T-helper 2 cell treated with Interferon-gamma antibody and Interleukin-4, amounts not matched to agents 5 μg/mL and 100 μg/mL, for 36 hours (primary cell): ENCODE measurements around the gene EPAS1.

Experiments used
- DNase-seq: peaks from one replicate; pipeline ENCODE4 v3.0.0; 2021; ENCODE audit warnings: low spot score
- H3K27ac Mint-ChIP-seq: one replicate; pipeline ENCODE4 v1.8.0; 2021; ENCODE audit warnings: mild to moderate bottlenecking, mixed read lengths
- H3K27me3 Mint-ChIP-seq: one replicate; pipeline ENCODE4 v1.8.0; 2021; ENCODE audit warnings: low read depth, mixed read lengths
- H3K36me3 Mint-ChIP-seq: one replicate; pipeline ENCODE4 v1.8.0; 2021; ENCODE audit warnings: low read depth, mixed read lengths
- H3K4me1 Mint-ChIP-seq: one replicate; pipeline ENCODE4 v1.8.0; 2021; ENCODE audit warnings: low read depth, mixed read lengths
- H3K4me3 Mint-ChIP-seq: one replicate; pipeline ENCODE4 v1.8.0; 2022; ENCODE audit warnings: mild to moderate bottlenecking, moderate library complexity, mixed read lengths
- H3K9me3 Mint-ChIP-seq: one replicate; pipeline ENCODE4 v1.8.0; 2021; ENCODE audit warnings: mixed read lengths

The EPAS1 gene

DNA sequence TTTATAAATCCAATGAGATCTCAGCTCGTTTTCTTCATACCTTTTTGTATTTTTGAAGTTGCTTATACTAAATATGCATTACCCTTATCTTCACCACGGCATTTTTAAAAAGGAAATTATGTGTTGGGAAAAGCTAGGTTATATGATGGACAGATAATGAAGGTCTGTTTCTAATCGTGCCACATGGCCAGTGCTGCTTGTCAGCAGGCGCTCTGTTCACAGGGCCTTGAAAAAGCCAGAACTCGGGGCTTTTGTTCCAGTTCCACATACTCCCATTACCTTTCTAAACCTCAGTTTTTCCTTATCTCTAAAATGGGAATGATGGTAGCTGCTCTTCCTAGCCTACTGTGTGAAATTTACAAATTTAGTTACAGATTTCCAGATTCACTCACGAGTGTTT is 42.0 kb downstream of the EPAS1 start:
- no peak overlapping the region for H3K4me3 Mint-ChIP-seq
- peaks cover 14% of the 10 kb centered on the region for H3K27me3 Mint-ChIP-seq
- no peaks in the 10 kb centered on the region for H3K36me3 Mint-ChIP-seq
- no peak for DNase-seq
- H3K9me3 Mint-ChIP-seq = no peaks in the 10 kb centered on the region
- H3K27ac Mint-ChIP-seq = no peak overlapping the region
- H3K4me1 Mint-ChIP-seq = peaks cover 27% of the 10 kb centered on the region

DNA sequence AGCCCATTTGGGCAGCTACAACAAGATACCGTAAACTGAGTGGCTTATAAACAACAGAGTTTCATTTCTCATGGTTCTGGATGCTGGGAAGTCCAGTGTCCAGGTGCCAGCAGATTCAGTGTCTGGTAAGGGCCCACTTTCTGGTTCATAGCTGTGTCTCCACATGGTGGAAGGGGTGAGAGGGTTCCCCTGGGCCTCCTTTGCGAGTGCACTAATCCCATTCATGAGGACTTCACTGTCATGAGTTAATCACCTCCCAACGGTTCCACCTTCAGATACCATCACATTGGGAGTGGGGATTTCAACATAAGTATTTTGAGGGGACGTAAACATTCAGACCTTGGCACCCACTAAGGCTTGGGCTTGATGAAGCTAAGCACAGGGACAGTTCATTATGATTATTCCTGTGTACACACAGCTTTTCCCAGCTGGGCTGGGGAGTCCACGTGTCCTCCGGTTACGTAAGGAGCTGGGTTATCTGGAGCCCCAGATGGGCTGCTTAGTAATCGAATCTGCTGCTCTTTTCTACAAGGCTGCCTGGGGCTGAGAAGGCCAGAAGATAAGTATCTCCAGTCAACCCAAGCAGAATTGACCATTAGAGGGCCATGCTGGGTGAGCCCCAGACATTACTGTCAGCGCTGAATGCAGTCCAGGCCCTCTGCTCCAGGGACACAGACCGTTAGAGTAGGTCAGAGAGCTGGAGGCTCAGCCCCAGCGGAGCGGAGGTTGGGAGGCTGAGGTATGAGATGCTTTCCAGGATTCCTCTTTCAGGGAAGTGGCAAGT is 42.7 kb downstream of the EPAS1 start:
- DNase-seq = no peak
- Mint-ChIP-seq H3K4me1 (peaks cover 22% of the 10 kb centered on the region), H3K4me3 (no peak overlapping the region), H3K27me3 (peaks cover 13% of the 10 kb centered on the region), H3K9me3 (no peaks in the 10 kb centered on the region), H3K27ac (no peak overlapping the region), H3K36me3 (no peaks in the 10 kb centered on the region)

DNA sequence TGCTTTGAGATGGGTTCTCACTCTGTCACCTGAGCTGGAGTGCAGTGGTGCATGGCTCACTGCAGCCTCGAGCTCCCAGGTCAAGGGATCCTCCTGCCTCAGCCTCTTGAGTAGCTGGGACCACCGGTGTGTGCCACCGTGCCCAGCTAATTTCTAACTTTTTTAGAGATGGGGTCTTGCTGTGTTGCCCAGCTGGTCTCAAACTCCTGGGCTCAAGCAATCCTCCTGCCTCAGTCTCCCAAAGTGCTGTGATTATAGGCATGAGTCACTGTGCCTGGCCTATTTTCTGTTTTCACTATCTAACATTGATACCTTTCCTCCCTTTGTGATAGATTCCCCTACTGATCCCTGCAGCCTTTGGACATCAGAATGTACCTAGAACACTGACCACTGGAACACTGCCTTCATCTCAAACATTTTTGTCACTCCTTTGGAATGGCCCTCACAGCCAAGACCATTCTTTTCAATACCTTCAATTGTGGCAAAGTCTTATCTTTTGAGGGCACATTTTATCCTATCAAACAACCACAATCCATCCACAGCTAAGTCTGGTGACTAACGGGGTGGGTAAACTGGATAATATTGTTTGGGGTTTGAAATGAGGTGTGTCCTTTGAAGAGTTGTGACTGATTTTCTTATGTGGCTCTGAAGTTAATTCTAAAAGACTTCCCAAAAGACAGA is 43.7 kb downstream of the EPAS1 start:
- no peak overlapping the region for H3K4me3 Mint-ChIP-seq
- no peaks in the 10 kb centered on the region for H3K36me3 Mint-ChIP-seq
- H3K27me3 Mint-ChIP-seq = peaks cover 13% of the 10 kb centered on the region
- DNase-seq = no peak
- H3K27ac Mint-ChIP-seq = no peak overlapping the region
- H3K4me1 Mint-ChIP-seq = peaks cover 20% of the 10 kb centered on the region
- no peaks in the 10 kb centered on the region for H3K9me3 Mint-ChIP-seq

DNA sequence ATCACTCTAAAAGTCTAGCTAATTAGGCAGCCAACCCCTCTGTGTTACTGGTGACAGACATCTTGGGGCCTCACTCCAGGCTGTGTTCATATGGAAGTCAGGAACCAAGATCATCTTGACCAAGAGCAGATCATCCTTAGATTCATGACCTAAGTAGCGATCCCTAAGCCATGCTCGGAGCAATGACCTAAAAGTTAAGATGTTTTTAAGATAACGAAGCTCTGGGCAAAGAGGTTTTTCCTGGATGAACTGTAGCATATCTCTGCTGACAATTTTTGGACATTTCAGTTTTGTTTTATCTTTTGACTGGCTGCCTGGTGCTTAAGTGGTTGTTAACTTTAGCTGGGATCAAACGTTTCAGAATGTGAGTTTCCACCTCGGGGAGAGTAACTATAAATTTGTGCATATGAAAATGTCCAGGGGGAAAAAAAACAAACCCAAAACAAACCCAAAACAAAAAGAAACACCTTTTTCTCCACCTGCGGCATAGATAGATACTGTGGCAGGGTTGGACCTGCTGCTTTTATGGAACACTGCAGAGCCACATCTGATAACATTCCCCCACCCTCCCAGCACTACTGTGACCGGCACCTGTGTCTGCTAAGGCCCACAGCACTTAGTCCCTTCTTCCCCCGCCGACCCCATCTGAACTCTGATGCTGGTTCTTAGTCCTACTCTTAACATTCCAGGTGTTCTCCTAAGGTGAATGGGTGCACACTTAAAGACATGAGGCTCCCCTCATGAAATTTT is 45.5 kb downstream of the EPAS1 start:
- peaks cover 5% of the 10 kb centered on the region for H3K36me3 Mint-ChIP-seq
- peaks cover 23% of the 10 kb centered on the region for H3K4me1 Mint-ChIP-seq
- H3K9me3 Mint-ChIP-seq = no peaks in the 10 kb centered on the region
- no peak overlapping the region for H3K4me3 Mint-ChIP-seq
- H3K27ac Mint-ChIP-seq = no peak overlapping the region
- DNase-seq = no peak
- H3K27me3 Mint-ChIP-seq = peaks cover 13% of the 10 kb centered on the region

DNA sequence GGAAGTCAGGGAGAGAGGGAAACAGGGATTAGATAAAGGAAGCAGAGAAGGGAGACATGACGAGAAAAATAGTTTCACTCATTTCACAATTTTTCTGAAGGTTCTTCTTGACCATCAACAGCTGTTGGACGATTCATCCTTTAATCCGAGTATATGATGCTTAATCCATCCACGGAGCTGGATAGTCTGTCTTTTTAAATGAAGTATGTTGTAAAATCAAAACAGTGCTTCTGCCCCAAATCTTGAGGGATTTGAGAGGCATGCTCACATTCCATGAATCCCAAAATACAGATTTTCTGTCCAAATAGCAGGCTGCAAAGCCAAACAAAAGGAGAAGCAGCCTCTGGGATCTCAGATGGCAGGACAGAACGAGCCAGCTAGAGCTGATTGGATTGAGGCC is 47.5 kb downstream of the EPAS1 start:
- Mint-ChIP-seq H3K36me3 (peaks cover 8% of the 10 kb centered on the region), H3K4me1 (peaks cover 31% of the 10 kb centered on the region), H3K9me3 (no peaks in the 10 kb centered on the region), H3K4me3 (no peak overlapping the region), H3K27me3 (peaks cover 11% of the 10 kb centered on the region), H3K27ac (no peak overlapping the region)
- no peak for DNase-seq

DNA sequence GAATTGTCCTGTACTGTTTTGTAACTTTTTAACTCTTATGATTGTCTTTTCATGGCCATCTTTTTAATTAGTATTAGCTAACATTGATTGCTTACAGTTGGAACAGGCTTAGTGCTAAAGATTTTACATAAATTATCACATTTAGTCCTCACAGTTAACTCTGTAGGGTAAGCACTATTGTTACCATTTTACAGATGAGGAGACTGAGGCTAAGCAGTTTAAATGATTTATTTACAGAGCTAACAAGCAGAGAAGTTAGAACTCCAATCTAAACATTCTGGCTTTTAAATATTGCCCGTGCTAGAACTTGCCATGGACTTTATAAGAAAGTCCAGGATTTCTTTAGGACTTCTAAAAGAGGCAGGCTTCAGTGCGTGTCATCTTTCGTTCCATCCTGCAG is 48.6 kb downstream of the EPAS1 start:
- H3K27ac Mint-ChIP-seq = no peak overlapping the region
- no peak for DNase-seq
- H3K36me3 Mint-ChIP-seq = peaks cover 8% of the 10 kb centered on the region
- no peaks in the 10 kb centered on the region for H3K9me3 Mint-ChIP-seq
- no peak overlapping the region for H3K4me3 Mint-ChIP-seq
- peaks cover 39% of the 10 kb centered on the region for H3K4me1 Mint-ChIP-seq
- peaks cover 11% of the 10 kb centered on the region for H3K27me3 Mint-ChIP-seq

DNA sequence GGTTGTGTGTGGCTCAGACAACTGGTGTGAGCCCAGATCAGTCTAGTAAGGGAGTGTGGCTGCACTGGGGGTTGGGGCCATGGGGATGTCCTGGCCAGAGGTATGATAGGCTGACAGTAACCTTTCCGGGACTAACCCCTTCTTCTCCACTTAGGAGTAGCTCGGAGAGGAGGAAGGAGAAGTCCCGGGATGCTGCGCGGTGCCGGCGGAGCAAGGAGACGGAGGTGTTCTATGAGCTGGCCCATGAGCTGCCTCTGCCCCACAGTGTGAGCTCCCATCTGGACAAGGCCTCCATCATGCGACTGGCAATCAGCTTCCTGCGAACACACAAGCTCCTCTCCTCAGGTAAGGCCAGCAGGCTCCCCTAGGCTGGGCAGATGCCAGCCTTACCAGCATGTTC is 49.5 kb downstream of the EPAS1 start:
- Mint-ChIP-seq H3K36me3 (peaks cover 8% of the 10 kb centered on the region), H3K27me3 (peaks cover 11% of the 10 kb centered on the region), H3K4me1 (peaks cover 42% of the 10 kb centered on the region)

DNA sequence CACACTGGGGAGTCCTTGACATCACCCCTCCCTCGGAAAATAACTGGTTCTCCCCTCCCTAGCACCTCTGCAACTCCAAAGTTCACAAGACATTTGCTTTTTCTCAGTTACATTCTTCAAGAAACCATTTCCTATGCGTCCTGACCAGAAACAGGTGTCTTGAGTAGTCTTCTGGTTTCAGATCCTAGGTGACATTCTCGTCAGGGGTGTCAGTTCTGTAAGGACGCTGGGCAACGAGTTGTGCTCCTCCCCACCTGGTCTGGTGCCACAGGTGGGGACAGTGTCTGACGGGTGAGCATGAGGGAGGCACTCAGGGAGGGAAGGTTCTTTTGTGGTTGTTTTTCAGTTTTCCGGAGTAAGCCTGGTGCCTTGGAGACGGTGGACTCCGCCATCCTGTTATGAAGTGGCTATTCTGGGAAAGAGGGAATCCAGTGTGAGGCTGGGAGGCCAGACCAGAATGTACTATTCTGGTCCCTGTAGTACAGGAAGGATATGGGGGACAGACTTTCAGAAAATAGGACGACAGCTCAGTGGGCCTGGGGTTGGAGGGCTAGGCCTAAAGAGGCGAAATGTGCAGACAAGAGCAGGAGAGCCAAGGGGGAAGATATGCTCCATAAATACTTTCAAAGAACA is 50.6 kb downstream of the EPAS1 start:
- Mint-ChIP-seq H3K27me3 (peaks cover 7% of the 10 kb centered on the region), H3K4me1 (peaks cover 48% of the 10 kb centered on the region), H3K9me3 (no peaks in the 10 kb centered on the region), H3K27ac (peak overlapping the region; percentile 12), H3K4me3 (no peak overlapping the region), H3K36me3 (peaks cover 10% of the 10 kb centered on the region)
- DNase-seq = no peak

More for the DNA sequence above, 49.5 kb downstream of the EPAS1 start:
- Mint-ChIP-seq H3K27ac (no peak overlapping the region), H3K4me3 (no peak overlapping the region), H3K9me3 (no peaks in the 10 kb centered on the region)
- DNase-seq = no peak

DNA sequence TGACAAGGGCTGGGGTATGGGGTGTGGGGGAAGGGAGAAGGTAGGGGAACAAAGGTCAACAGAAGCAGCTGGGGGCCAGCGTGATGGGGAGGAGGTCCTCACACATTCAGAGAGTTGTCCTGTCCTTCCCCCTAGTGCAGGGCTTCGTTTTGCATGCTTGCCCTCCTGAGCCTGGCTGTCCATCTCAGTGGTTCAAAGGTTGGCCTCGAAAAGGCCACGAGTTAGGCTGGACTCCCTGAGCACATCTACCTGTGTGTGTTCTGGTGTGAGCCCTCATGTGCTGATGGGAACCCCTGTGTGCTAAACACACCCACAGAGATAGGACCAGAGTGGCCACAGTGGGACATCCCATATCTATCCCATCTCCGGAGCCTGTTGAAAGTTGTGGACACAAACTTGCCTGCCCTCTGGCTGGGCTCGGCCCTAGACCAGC is 51.9 kb downstream of the EPAS1 start:
- peaks cover 12% of the 10 kb centered on the region for H3K36me3 Mint-ChIP-seq
- no peaks in the 10 kb centered on the region for H3K9me3 Mint-ChIP-seq
- peaks cover 3% of the 10 kb centered on the region for H3K27me3 Mint-ChIP-seq
- H3K4me1 Mint-ChIP-seq = peaks cover 60% of the 10 kb centered on the region
- no peak overlapping the region for H3K27ac Mint-ChIP-seq
- no peak overlapping the region for H3K4me3 Mint-ChIP-seq
- DNase-seq = no peak

DNA sequence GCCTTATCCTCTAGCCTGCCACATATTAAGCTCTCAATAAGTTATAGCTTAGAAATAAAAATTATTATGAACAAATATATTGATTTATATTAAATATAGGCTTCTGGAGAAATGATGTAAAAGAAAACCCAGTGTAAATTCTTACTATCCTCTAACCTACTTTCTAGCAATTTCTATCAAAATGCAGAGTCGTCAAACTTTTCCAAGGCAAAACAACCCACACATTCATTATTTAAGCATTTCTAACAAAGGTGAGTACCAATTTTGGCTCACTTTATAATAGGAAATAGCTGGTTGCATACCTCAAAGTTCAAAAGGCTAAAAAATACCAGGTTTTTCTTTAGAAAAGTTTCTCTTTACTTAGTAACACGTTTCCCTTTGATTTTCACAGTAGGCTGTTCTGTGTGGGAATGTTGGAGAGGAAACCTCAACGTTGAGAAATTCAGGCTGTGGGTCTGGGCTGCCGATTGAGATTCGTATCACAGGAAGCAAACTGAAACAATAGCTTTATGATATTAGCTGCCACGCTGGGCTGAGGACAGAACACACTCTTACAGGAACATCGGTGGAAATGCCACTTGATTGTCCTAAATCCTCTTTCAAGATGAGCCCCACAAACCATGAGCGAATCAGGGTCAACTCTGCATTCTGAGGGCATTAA is 53.0 kb downstream of the EPAS1 start:
- Mint-ChIP-seq H3K4me1 (peaks cover 66% of the 10 kb centered on the region), H3K36me3 (peaks cover 18% of the 10 kb centered on the region), H3K27me3 (no peaks in the 10 kb centered on the region), H3K9me3 (no peaks in the 10 kb centered on the region), H3K27ac (peak overlapping the region; percentile 86), H3K4me3 (peak overlapping the region; percentile 74)
- no peak for DNase-seq

DNA sequence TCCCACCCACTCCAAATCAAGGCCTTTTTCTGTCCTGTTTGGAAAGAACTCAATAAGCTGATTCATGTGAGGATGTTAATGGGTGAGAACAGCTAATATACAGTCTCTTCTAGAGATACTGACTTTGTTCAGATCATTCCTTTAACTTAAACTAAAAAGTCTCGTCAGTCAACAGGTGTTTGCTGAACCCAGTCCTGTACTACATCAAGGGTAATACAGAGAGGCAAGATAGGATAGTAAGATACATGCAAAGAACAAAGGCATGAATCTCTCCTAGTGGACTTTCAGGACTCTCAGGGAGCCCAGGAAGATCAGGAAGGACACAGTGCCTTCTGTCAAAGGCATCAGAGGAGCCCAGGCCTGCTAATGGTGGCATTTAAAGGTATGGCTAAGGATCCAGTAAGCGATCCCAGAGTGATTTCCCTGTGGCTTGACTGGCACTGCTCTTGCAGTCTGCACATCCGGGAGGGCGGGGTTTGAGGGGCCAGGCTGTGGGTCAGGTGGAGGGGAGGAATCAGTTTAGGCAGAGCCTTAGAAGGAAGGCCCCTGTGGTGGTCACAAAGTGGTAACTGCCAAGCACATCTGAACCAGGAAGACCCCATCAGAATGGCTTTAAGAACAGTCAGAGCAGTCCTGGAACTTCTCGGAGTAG is 54.0 kb downstream of the EPAS1 start:
- Mint-ChIP-seq H3K4me1 (peaks cover 65% of the 10 kb centered on the region), H3K36me3 (peaks cover 20% of the 10 kb centered on the region)

DNA sequence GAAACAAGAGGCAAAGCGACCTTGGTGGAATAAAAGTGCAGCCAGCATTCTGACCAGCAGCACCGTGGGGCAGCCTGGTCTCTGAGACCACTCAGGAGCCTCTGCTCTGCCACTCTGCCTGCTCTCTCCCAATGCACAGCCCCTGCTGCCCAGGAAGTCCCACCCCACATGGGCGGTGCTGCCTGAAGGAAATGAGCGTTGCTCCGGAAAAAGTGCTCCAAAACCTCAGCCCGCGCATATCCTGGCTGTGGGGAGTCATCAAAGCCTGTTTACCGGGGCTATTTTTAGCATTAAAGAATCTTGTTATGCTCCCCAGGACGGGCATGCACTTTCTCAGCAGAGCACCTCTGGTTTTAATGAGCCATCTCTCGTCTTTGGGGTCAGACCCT is 54.5 kb downstream of the EPAS1 start:
- Mint-ChIP-seq H3K27me3 (no peaks in the 10 kb centered on the region), H3K9me3 (no peaks in the 10 kb centered on the region), H3K27ac (peak overlapping the region; percentile 86), H3K36me3 (peaks cover 25% of the 10 kb centered on the region), H3K4me3 (peak overlapping the region; percentile 74), H3K4me1 (peaks cover 70% of the 10 kb centered on the region)
- DNase-seq = peak; percentile 69

More for the DNA sequence above, 54.0 kb downstream of the EPAS1 start:
- no peaks in the 10 kb centered on the region for H3K27me3 Mint-ChIP-seq
- H3K27ac Mint-ChIP-seq = peak overlapping the region; percentile 86
- no peak for DNase-seq
- peak overlapping the region; percentile 74 for H3K4me3 Mint-ChIP-seq
- no peaks in the 10 kb centered on the region for H3K9me3 Mint-ChIP-seq

DNA sequence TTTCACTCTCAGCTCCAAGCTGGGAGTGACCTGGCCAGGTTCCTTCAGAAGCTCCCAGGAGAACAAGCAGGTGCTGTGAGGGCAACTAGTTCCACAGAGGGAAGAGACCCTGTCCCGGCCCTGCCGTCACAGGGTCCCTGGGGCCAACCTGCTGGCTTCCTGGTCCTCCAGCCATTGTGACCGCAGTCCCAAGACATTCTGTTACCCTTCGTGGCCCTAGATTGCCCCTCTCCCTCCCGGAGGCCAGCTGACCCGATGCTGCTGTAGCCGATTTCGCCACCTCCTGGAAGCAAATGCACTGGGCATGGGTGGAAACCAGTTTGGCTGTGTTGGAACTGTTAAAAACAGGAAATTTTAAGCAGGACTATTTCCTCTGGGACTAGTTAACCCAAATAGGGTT is 55.4 kb downstream of the EPAS1 start:
- Mint-ChIP-seq H3K9me3 (no peaks in the 10 kb centered on the region), H3K36me3 (peaks cover 30% of the 10 kb centered on the region), H3K27me3 (no peaks in the 10 kb centered on the region), H3K4me3 (peak overlapping the region; percentile 27), H3K27ac (peak overlapping the region; percentile 86), H3K4me1 (peaks cover 72% of the 10 kb centered on the region)
- DNase-seq = no peak
